ENCODE data around the gene FBXO22. TPM values are rescaled to one million over a fixed set of nuclear protein-coding genes. Genes with fewer than 3 reads are reported as not detected.

The FBXO22 gene
- total and polyA plus RNA-seq, 2 of the 13 experiments (the other 11 are each of a cell fraction or from before 2014, with no cell fraction given) = 45.7 to 112 TPM

- Histone ChIP-seq H2AFZ (ENCODE audit: low read length) (no peak overlapping the region), H3K9me3 (ENCODE audit: low read length) (no peaks in the 10 kb centered on the region), H3K36me3 (replicated peaks in 1 of 2; ENCODE audit: control insufficient read depth in 1 of 2, insufficient read depth in 2 of 2, low read length in 2 of 2) (peaks cover 8 to 76% of the 10 kb centered on the region in 2 experiments), H3K4me3 (replicated peaks in 1 of 3; ENCODE audit: insufficient read depth in 1 of 3, low read depth in 2 of 3, low read length in 3 of 3) (no peak overlapping the region), H3K79me2 (ENCODE audit: insufficient read depth, low read length) (peaks cover 47% of the 10 kb centered on the region), H3K27ac (ENCODE audit: extremely low read length, insufficient read depth, low read length) (no peak overlapping the region), H4K20me1 (ENCODE audit: insufficient read depth, low read length) (peaks cover 4% of the 10 kb centered on the region; the same call in 1 of the 2 replicates), H3K9ac (ENCODE audit: insufficient read depth, low read depth, low read length) (no peak overlapping the region), H3K4me2 (ENCODE audit: low read depth, low read length) (no peak overlapping the region), H3K27me3 (ENCODE audit: control insufficient read depth in 1 of 2, insufficient read depth in 2 of 2, low read length in 2 of 2) (no peaks in the 10 kb centered on the region), H3K4me1 (ENCODE audit: insufficient read depth, low read length) (no peaks in the 10 kb centered on the region)
- ChIA-PET CTCF (ENCODE audit: low intra/inter-chr PET ratio, low total read pairs) (no interaction called here), POLR2A (no interaction called here)
- no peak for FAIRE-seq
- WGBS (ENCODE audit: low lambda C conversion rate) = 100% methylated on average over 2 of the region's 2 CpGs
- in situ Hi-C loops (cut with HindIII; ENCODE audit: extremely low pct_ligation_motif_present, low pct_unique_long_range_greater_than_20kb) (loop anchor here (10.0 kb wide), 2 partner anchors 111 to 201 kb away; a partner anchor contains a TSS), intact Hi-C loops (cut with micrococcal nuclease; ENCODE audit: unreplicated experiment) (loop anchor here (10.0 kb wide), 1 partner anchor 201 kb away; a partner anchor contains a TSS)
- DNase-seq (ENCODE audit: low spot score) = no peak
- TF ChIP-seq MAFG (CRISPR knock-in tag; IDR thresholded peaks at IDR 0.05) (no peak), NR1H2 (CRISPR knock-in tag; IDR thresholded peaks at IDR 0.05; ENCODE audit: borderline replicate concordance, low read depth) (no peak), KAT7 (CRISPR knock-in tag; IDR thresholded peaks at IDR 0.05; ENCODE audit: borderline replicate concordance) (no peak), HDAC1 (CRISPR knock-in tag; IDR thresholded peaks at IDR 0.05) (no peak), ZNF569 (CRISPR knock-in tag; IDR thresholded peaks at IDR 0.05; ENCODE audit: borderline replicate concordance) (no peak), ZMAT3 (CRISPR knock-in tag; conservative IDR thresholded peaks at IDR 0.05) (no peak), ETV5 (CRISPR knock-in tag; IDR thresholded peaks at IDR 0.05; ENCODE audit: borderline replicate concordance) (no peak), EED (CRISPR knock-in tag; IDR thresholded peaks at IDR 0.05) (no peak), ZNF652 (CRISPR knock-in tag; IDR thresholded peaks at IDR 0.05; ENCODE audit: borderline replicate concordance, low read depth) (no peak), TBX3 (IDR thresholded peaks at IDR 0.05; ENCODE audit: borderline replicate concordance) (no peak)
- BruUV-seq (replicated peaks) = no TSS peak
- ATAC-seq = no peak
Observed at GRCh38 chr15:75925440-75925839, 21.8 kb downstream of the FBXO22 start.

- BruUV-seq (replicated peaks) = no TSS peak
- no peaks in the 10 kb centered on the region for H3K27me3 ChIP-seq (ENCODE audit: control insufficient read depth in 1 of 2, insufficient read depth in 2 of 2, low read length in 2 of 2)
- FAIRE-seq = no peak
- WGBS (ENCODE audit: low lambda C conversion rate) = 95% methylated on average over 3 of the region's 3 CpGs
- H3K9me3 ChIP-seq (ENCODE audit: low read length) = no peaks in the 10 kb centered on the region
- ChIA-PET POLR2A (no interaction called here), CTCF (ENCODE audit: low intra/inter-chr PET ratio, low total read pairs) (no interaction called here)
- no peak for DNase-seq (ENCODE audit: low spot score)
- H3K9ac ChIP-seq (ENCODE audit: insufficient read depth, low read depth, low read length) = no peak overlapping the region
- in situ Hi-C loops (cut with HindIII; ENCODE audit: extremely low pct_ligation_motif_present, low pct_unique_long_range_greater_than_20kb) = loop anchor here (10.0 kb wide), 2 partner anchors 112 to 202 kb away; a partner anchor contains a TSS
- peaks cover 41% of the 10 kb centered on the region for H3K79me2 ChIP-seq (ENCODE audit: insufficient read depth, low read length)
- no peaks in the 10 kb centered on the region for H3K4me1 ChIP-seq (ENCODE audit: insufficient read depth, low read length)
- H3K4me3 ChIP-seq (replicated peaks in 1 of 3; ENCODE audit: insufficient read depth in 1 of 3, low read depth in 2 of 3, low read length in 3 of 3) = no peak overlapping the region
- H3K36me3 ChIP-seq (replicated peaks in 1 of 2; ENCODE audit: control insufficient read depth in 1 of 2, insufficient read depth in 2 of 2, low read length in 2 of 2) = peaks cover 14 to 84% of the 10 kb centered on the region in 2 experiments
- intact Hi-C loops (cut with micrococcal nuclease; ENCODE audit: unreplicated experiment) = loop anchor here (10.0 kb wide), 1 partner anchor 202 kb away; a partner anchor contains a TSS
- peaks cover 4% of the 10 kb centered on the region; the same call in 1 of the 2 replicates for H4K20me1 ChIP-seq (ENCODE audit: insufficient read depth, low read length)
- ATAC-seq = no peak
- H2AFZ ChIP-seq (ENCODE audit: low read length) = no peak overlapping the region
- H3K4me2 ChIP-seq (ENCODE audit: low read depth, low read length) = no peak overlapping the region
- no peak overlapping the region for H3K27ac ChIP-seq (ENCODE audit: extremely low read length, insufficient read depth, low read length)
- no peak for TF ChIP-seq FOXA1 (IDR thresholded peaks at IDR 0.05)
- no peak for TF ChIP-seq FOXA1 (CRISPR knock-in tag; IDR thresholded peaks at IDR 0.05)
- no peak for TF ChIP-seq KMT2B (CRISPR knock-in tag; IDR thresholded peaks at IDR 0.05)
- no peak for TF ChIP-seq HNF4G (IDR thresholded peaks at IDR 0.05; ENCODE audit: borderline replicate concordance, low read depth, low read length)
- TF ChIP-seq HNF4G (CRISPR knock-in tag; IDR thresholded peaks at IDR 0.05; ENCODE audit: borderline replicate concordance, low read depth) = no peak
- no peak for TF ChIP-seq ZFYVE20 (CRISPR knock-in tag; IDR thresholded peaks at IDR 0.05; ENCODE audit: borderline replicate concordance, low read depth)
- TF ChIP-seq ZBTB8A (CRISPR knock-in tag; IDR thresholded peaks at IDR 0.05; ENCODE audit: borderline replicate concordance, low read depth) = no peak
- TF ChIP-seq CERS6 (CRISPR knock-in tag; IDR thresholded peaks at IDR 0.05) = no peak
- TF ChIP-seq ZNF550 (CRISPR knock-in tag; IDR thresholded peaks at IDR 0.05; ENCODE audit: borderline replicate concordance) = no peak
- TF ChIP-seq ELF3 (CRISPR knock-in tag; IDR thresholded peaks at IDR 0.05) = no peak
- TF ChIP-seq CREB1 (IDR thresholded peaks at IDR 0.05) = no peak
- no peak for TF ChIP-seq CREB1 (CRISPR knock-in tag; IDR thresholded peaks at IDR 0.05)
Observed at GRCh38 chr15:75926931-75927330, 23.3 kb downstream of the FBXO22 start.

All from HepG2 (cell line).